Upper lobe of right lung (tissue), 1 donor: Measurements from ENCODE around the gene OFD1. TPM values are rescaled to one million over a fixed set of nuclear protein-coding genes. Genes with fewer than 3 reads are reported as not detected.

Experiments used
- ATAC-seq: fragments of 200-7000 bp; cut with Tn5 transposase; one replicate; pipeline ENCODE4 v1.9.1; 2020; ENCODE audit warnings: mild to moderate bottlenecking, moderate library complexity
- DNase-seq: peaks from one replicate; pipeline ENCODE4 v3.0.0-alpha.2; 2020
- H3K27ac ChIP-seq: fragments of 200-600 bp; one replicate; pipeline ENCODE4 v1.8.0; 2022
- H3K27me3 ChIP-seq: fragments of 200-600 bp; one replicate; pipeline ENCODE4 v1.8.0; 2022; ENCODE audit warnings: mild to moderate bottlenecking
- H3K36me3 ChIP-seq: fragments of 200-600 bp; one replicate; pipeline ENCODE4 v1.8.0; 2022
- H3K4me1 ChIP-seq: fragments of 200-600 bp; one replicate; pipeline ENCODE4 v1.8.0; 2022
- H3K4me3 ChIP-seq: fragments of 200-600 bp; one replicate; pipeline ENCODE4 v1.8.0; 2022; ENCODE audit warnings: mild to moderate bottlenecking
- H3K9me3 ChIP-seq: fragments of 200-600 bp; one replicate; pipeline ENCODE4 v1.8.0; 2022
- CTCF ChIP-seq: fragments of 200-600 bp; IDR thresholded peaks from one replicate; pipeline ENCODE4 v1.8.0; 2022; ENCODE audit warnings: antibody characterized with exemption
- intact Hi-C: fragments of 100-400 bp; cut with DNase I; formaldehyde crosslinking; loops from one replicate; pipeline ENCODE4 v1.11.0; 2022
- total RNA-seq: library from RNA; stranded (reverse); fragmentation: NEBNext Ultra II Directional; extraction: Animal tissue kit (Norgen Biotek cat#: 25700); gene quantifications from one replicate; pipeline ENCODE4 v1.2.1, GENCODE V29; 2021
- donor health status: DM: no; HTN: yes; CAD: no; lungs with severe emphysema.

Gene OFD1
- total RNA-seq, 1 donor from 2014 or later, result 36.5 TPM

- DNase-seq (no peak), ATAC-seq (no peak)
- Histone ChIP-seq H3K4me1 (no peaks in the 10 kb centered on the region), H3K36me3 (no peaks in the 10 kb centered on the region), H3K27me3 (no peaks in the 10 kb centered on the region), H3K4me3 (no peak overlapping the region), H3K27ac (no peak overlapping the region), H3K9me3 (no peaks in the 10 kb centered on the region)
- intact Hi-C loops, result no loop called here
- peak; percentile 6 for TF ChIP-seq CTCF
Observed at GRCh38 chrX:13805241-13805640, 70.7 kb downstream of the OFD1 start.

GRCh38 chrX:13808293-13808692, 73.7 kb downstream of the OFD1 start:
- intact Hi-C loops, result no loop called here
- no peak for ATAC-seq
- H3K9me3 ChIP-seq, result no peaks in the 10 kb centered on the region

GRCh38 chrX:13808865-13809264, 74.3 kb downstream of the OFD1 start:
- no peak for DNase-seq
- no peak overlapping the region for H3K4me3 ChIP-seq
- H3K4me1 ChIP-seq, result no peaks in the 10 kb centered on the region
- ATAC-seq, result no peak
- intact Hi-C loops, result no loop called here
- no peaks in the 10 kb centered on the region for H3K9me3 ChIP-seq
- no peak for TF ChIP-seq CTCF
- H3K27ac ChIP-seq, result no peak overlapping the region
- H3K27me3 ChIP-seq, result no peaks in the 10 kb centered on the region
- H3K36me3 ChIP-seq, result no peaks in the 10 kb centered on the region

More at GRCh38 chrX:13808293-13808692, 73.7 kb downstream of the OFD1 start:
- no peak for TF ChIP-seq CTCF
- Histone ChIP-seq H3K27me3 (no peaks in the 10 kb centered on the region), H3K36me3 (no peaks in the 10 kb centered on the region), H3K27ac (no peak overlapping the region), H3K4me1 (no peaks in the 10 kb centered on the region), H3K4me3 (no peak overlapping the region)
- no peak for DNase-seq

GRCh38 chrX:13815664-13816063, 81.1 kb downstream of the OFD1 start:
- TF ChIP-seq CTCF, result no peak
- Histone ChIP-seq H3K27ac (no peak overlapping the region), H3K9me3 (no peaks in the 10 kb centered on the region), H3K4me3 (no peak overlapping the region), H3K36me3 (no peaks in the 10 kb centered on the region), H3K27me3 (no peaks in the 10 kb centered on the region), H3K4me1 (no peaks in the 10 kb centered on the region)
- ATAC-seq (no peak), DNase-seq (no peak)
- intact Hi-C loops, result no loop called here

GRCh38 chrX:13816176-13816575, 81.6 kb downstream of the OFD1 start:
- no peak for TF ChIP-seq CTCF
- Histone ChIP-seq H3K27me3 (no peaks in the 10 kb centered on the region), H3K36me3 (no peaks in the 10 kb centered on the region), H3K27ac (no peak overlapping the region), H3K9me3 (no peaks in the 10 kb centered on the region), H3K4me3 (no peak overlapping the region), H3K4me1 (no peaks in the 10 kb centered on the region)
- intact Hi-C loops, result no loop called here
- ATAC-seq, result no peak
- no peak for DNase-seq
